ENCODE results near the gene PTPRM. TPM values are rescaled to one million over a fixed set of nuclear protein-coding genes. Genes with fewer than 3 reads are reported as not detected.

Gene PTPRM
- total RNA-seq, 4 donors from 2014 or later: 81.5 to 98.9 (median 86.8) TPM

GRCh38 chr18:8218197-8218596, 651.1 kb downstream of the PTPRM start:
- 90 to 93% methylated on average over 4 of the region's 4 CpGs for WGBS, 2 donors (ENCODE audit: low coverage in 1 of 2)
- Histone ChIP-seq H3K27me3 (no peaks in the 10 kb centered on the region), H3K4me1 (no peaks in the 10 kb centered on the region), H3K27ac (no peak overlapping the region), H3K36me3 (peaks cover 0 to 4% of the 10 kb centered on the region in 2 donors), H3K4me3 (no peak overlapping the region), H3K9me3 (no peaks in the 10 kb centered on the region)
- no peak for ATAC-seq
- TF ChIP-seq POLR2A (IDR thresholded peaks at IDR 0.05): no peak
- no peak for TF ChIP-seq EP300 (IDR thresholded peaks at IDR 0.05)
- no peak for TF ChIP-seq CTCF (IDR thresholded peaks at IDR 0.05)
- TF ChIP-seq POLR2AphosphoS5 (IDR thresholded peaks at IDR 0.05): no peak

GRCh38 chr18:8221452-8221851, 654.3 kb downstream of the PTPRM start:
- no peaks in the 10 kb centered on the region for H3K27me3 ChIP-seq
- H3K36me3 ChIP-seq: no peaks in the 10 kb centered on the region
- no peak overlapping the region for H3K4me3 ChIP-seq
- WGBS, 2 donors (ENCODE audit: low coverage in 1 of 2): 85 to 100% methylated on average over 2 to 3 of the region's 3 CpGs
- no peak for ATAC-seq
- TF ChIP-seq EP300 (IDR thresholded peaks at IDR 0.05): no peak
- no peak for TF ChIP-seq CTCF (IDR thresholded peaks at IDR 0.05)
- TF ChIP-seq POLR2A (IDR thresholded peaks at IDR 0.05): no peak
- no peak for TF ChIP-seq POLR2AphosphoS5 (IDR thresholded peaks at IDR 0.05)
- H3K4me1 ChIP-seq: no peaks in the 10 kb centered on the region
- no peak overlapping the region for H3K27ac ChIP-seq
- peaks cover 0 to 1% (median 0%) of the 10 kb centered on the region in 3 donors for H3K9me3 ChIP-seq

GRCh38 chr18:8224576-8224975, 657.5 kb downstream of the PTPRM start:
- Histone ChIP-seq H3K4me1 (no peaks in the 10 kb centered on the region), H3K9me3 (peaks cover 0 to 5% (median 0%) of the 10 kb centered on the region in 3 donors), H3K36me3 (no peaks in the 10 kb centered on the region), H3K27ac (no peak overlapping the region), H3K27me3 (no peaks in the 10 kb centered on the region), H3K4me3 (no peak overlapping the region)
- WGBS, 2 donors (ENCODE audit: low coverage in 1 of 2): 79 to 87% methylated on average over 3 of the region's 3 CpGs
- TF ChIP-seq POLR2AphosphoS5 (IDR thresholded peaks at IDR 0.05) (no peak), POLR2A (IDR thresholded peaks at IDR 0.05) (no peak), EP300 (IDR thresholded peaks at IDR 0.05) (no peak)
- ATAC-seq: no peak

- Histone ChIP-seq H3K9me3 (peaks cover 0 to 5% (median 0%) of the 10 kb centered on the region in 3 donors), H3K36me3 (peaks cover 0 to 7% of the 10 kb centered on the region in 2 donors), H3K4me3 (no peak overlapping the region), H3K27me3 (no peaks in the 10 kb centered on the region), H3K27ac (no peak overlapping the region), H3K4me1 (no peaks in the 10 kb centered on the region)
- WGBS, 2 donors (ENCODE audit: low coverage in 1 of 2): 81 to 98% methylated on average over 4 to 5 of the region's 5 CpGs
- no peak for TF ChIP-seq EP300 (IDR thresholded peaks at IDR 0.05)
- TF ChIP-seq POLR2AphosphoS5 (IDR thresholded peaks at IDR 0.05): no peak
- no peak for ATAC-seq
Observed at GRCh38 chr18:8229040-8229439, 661.9 kb downstream of the PTPRM start.

- TF ChIP-seq POLR2A (IDR thresholded peaks at IDR 0.05): no peak
- TF ChIP-seq POLR2AphosphoS5 (IDR thresholded peaks at IDR 0.05): no peak
- no peak for TF ChIP-seq EP300 (IDR thresholded peaks at IDR 0.05)
- no peak for TF ChIP-seq CTCF (IDR thresholded peaks at IDR 0.05)
- H3K27ac ChIP-seq: no peak overlapping the region
- no peaks in the 10 kb centered on the region for H3K27me3 ChIP-seq
- no peaks in the 10 kb centered on the region for H3K4me1 ChIP-seq
- WGBS, 2 donors (ENCODE audit: low coverage in 1 of 2): 88 to 90% methylated on average over 2 to 3 of the region's 3 CpGs
- H3K9me3 ChIP-seq: peaks cover 0 to 5% (median 0%) of the 10 kb centered on the region in 3 donors
- H3K36me3 ChIP-seq: peaks cover 0 to 7% of the 10 kb centered on the region in 2 donors
- H3K4me3 ChIP-seq: no peak overlapping the region
- ATAC-seq: no peak
Observed at GRCh38 chr18:8229787-8230186, 662.7 kb downstream of the PTPRM start.

- WGBS, 2 donors (ENCODE audit: low coverage in 1 of 2): 87 to 89% methylated on average over 3 to 5 of the region's 5 CpGs
- H3K4me3 ChIP-seq: no peak overlapping the region
- H3K27ac ChIP-seq: no peak overlapping the region
- no peaks in the 10 kb centered on the region for H3K27me3 ChIP-seq
- TF ChIP-seq EP300 (IDR thresholded peaks at IDR 0.05) (no peak), CTCF (IDR thresholded peaks at IDR 0.05) (no peak), POLR2A (IDR thresholded peaks at IDR 0.05) (no peak), POLR2AphosphoS5 (IDR thresholded peaks at IDR 0.05) (no peak)
- H3K4me1 ChIP-seq: no peaks in the 10 kb centered on the region
- H3K36me3 ChIP-seq: peaks cover 0 to 7% of the 10 kb centered on the region in 2 donors
- H3K9me3 ChIP-seq: peaks cover 0 to 5% (median 0%) of the 10 kb centered on the region in 3 donors
- ATAC-seq: no peak
Observed at GRCh38 chr18:8231316-8231715, 664.2 kb downstream of the PTPRM start.

All from gastroesophageal sphincter (tissue), 4 donors.